Fibroblast of pulmonary artery (primary cell): Measurements from ENCODE around the gene GRAP2.

Experiments
- DNase-seq: peaks from one replicate; pipeline ENCODE4 v3.0.0-alpha.2; 2010; ENCODE audit warnings: low read depth
- H3K4me3 ChIP-seq: replicated peaks from 2 replicates; pipeline ENCODE4 v1.5.1; 2011; ENCODE audit warnings: low read depth, mild to moderate bottlenecking, control low read depth, low read length, moderate library complexity
- TF ChIP-seq, protein P1 (sequence below): IDR thresholded peaks from 2 replicates; pipeline ENCODE4 v1.5.1; 2011; ENCODE audit warnings: mild to moderate bottlenecking, control low read depth, low read length, inconsistent platforms; ENCODE audit errors: missing control alignments

Gene GRAP2

GRCh38 chr22:39907605-39908097 is 6.8 kb downstream of the GRAP2 start:
- DNase-seq = no peak
- TF ChIP-seq, protein P1, sequence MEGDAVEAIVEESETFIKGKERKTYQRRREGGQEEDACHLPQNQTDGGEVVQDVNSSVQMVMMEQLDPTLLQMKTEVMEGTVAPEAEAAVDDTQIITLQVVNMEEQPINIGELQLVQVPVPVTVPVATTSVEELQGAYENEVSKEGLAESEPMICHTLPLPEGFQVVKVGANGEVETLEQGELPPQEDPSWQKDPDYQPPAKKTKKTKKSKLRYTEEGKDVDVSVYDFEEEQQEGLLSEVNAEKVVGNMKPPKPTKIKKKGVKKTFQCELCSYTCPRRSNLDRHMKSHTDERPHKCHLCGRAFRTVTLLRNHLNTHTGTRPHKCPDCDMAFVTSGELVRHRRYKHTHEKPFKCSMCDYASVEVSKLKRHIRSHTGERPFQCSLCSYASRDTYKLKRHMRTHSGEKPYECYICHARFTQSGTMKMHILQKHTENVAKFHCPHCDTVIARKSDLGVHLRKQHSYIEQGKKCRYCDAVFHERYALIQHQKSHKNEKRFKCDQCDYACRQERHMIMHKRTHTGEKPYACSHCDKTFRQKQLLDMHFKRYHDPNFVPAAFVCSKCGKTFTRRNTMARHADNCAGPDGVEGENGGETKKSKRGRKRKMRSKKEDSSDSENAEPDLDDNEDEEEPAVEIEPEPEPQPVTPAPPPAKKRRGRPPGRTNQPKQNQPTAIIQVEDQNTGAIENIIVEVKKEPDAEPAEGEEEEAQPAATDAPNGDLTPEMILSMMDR = no peak
- no peak overlapping the region for H3K4me3 ChIP-seq

GRCh38 chr22:39908136-39908535 is 7.3 kb downstream of the GRAP2 start:
- TF ChIP-seq, protein P1 = no peak
- DNase-seq = no peak
- H3K4me3 ChIP-seq = no peak overlapping the region

GRCh38 chr22:39908737-39909136 is 7.9 kb downstream of the GRAP2 start:
- TF ChIP-seq, protein P1 = no peak
- no peak overlapping the region for H3K4me3 ChIP-seq
- no peak for DNase-seq

GRCh38 chr22:39910876-39911613 is 10.2 kb downstream of the GRAP2 start:
- H3K4me3 ChIP-seq = no peak overlapping the region
- TF ChIP-seq, protein P1 = no peak
- no peak for DNase-seq

DNA sequence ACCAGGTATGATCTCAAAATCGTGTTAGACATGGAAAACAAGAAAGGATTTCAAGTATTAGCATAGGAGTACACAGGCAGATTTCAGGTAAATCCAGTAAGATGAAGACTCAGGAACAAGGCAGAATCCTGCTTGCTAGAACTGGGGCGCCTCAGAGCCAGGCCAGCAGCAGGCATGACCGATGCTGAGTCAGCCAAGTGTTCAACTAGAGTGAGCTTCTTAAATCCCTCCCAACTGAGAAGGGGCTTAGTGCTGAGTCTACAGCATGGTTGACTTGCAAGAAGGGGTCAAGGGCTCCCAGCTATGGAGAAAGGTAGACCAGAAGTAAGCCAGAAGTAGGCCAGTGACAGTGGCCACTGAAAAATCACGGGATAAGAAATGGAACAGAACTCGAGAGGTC is 12.4 kb downstream of the GRAP2 start:
- no peak overlapping the region for H3K4me3 ChIP-seq
- TF ChIP-seq, protein P1 = no peak
- no peak for DNase-seq

- no peak overlapping the region for H3K4me3 ChIP-seq
- TF ChIP-seq, protein P1 = no peak
- no peak for DNase-seq
Observed at GRCh38 chr22:39913886-39914285, 13.0 kb downstream of the GRAP2 start.

- no peak for DNase-seq
- no peak overlapping the region for H3K4me3 ChIP-seq
- TF ChIP-seq, protein P1 = no peak
Observed at GRCh38 chr22:39914584-39914983, 13.7 kb downstream of the GRAP2 start.
